ENCODE measurements around the gene FKRP.
A peak's percentile ranks its signal among the peaks of the same experiment; 100 is the strongest.

Gene FKRP

GRCh38 chr19:46719629-46720502, 26.0 kb upstream of the FKRP start:
- no peak for DNase-seq

- no peak for DNase-seq
These were observed 25.2 kb upstream of the FKRP start for GRCh38 chr19:46720503-46721239.

GRCh38 chr19:46721269-46722003, 24.4 kb upstream of the FKRP start:
- DNase-seq, result no peak

GRCh38 chr19:46722004-46722380, 23.9 kb upstream of the FKRP start:
- DNase-seq, result no peak

- no peak for DNase-seq
These were observed 23.3 kb upstream of the FKRP start for GRCh38 chr19:46722421-46723022.

- no peak for DNase-seq
These were observed 22.8 kb upstream of the FKRP start for GRCh38 chr19:46723023-46723461.

- DNase-seq, result no peak
These were observed 22.4 kb upstream of the FKRP start for GRCh38 chr19:46723471-46723870.

- no peak for DNase-seq
These were observed 21.4 kb upstream of the FKRP start for GRCh38 chr19:46724468-46724867.

- no peak for DNase-seq
These were observed 20.6 kb upstream of the FKRP start for GRCh38 chr19:46725036-46725820.

- DNase-seq, result no peak
These were observed 19.9 kb upstream of the FKRP start for GRCh38 chr19:46725859-46726393.

GRCh38 chr19:46726551-46726950, 19.3 kb upstream of the FKRP start:
- DNase-seq, result no peak

- no peak for DNase-seq
These were observed 18.8 kb upstream of the FKRP start for GRCh38 chr19:46726971-46727501.

GRCh38 chr19:46727757-46728156, 18.1 kb upstream of the FKRP start:
- DNase-seq, result no peak

GRCh38 chr19:46728208-46728607, 17.6 kb upstream of the FKRP start:
- DNase-seq, result no peak

- peak; percentile 39 for DNase-seq
These were observed 17.0 kb upstream of the FKRP start for GRCh38 chr19:46728693-46729339.

GRCh38 chr19:46729696-46730095, 16.2 kb upstream of the FKRP start:
- DNase-seq, result no peak

- DNase-seq, result no peak
These were observed 15.7 kb upstream of the FKRP start for GRCh38 chr19:46730187-46730586.

GRCh38 chr19:46730595-46730994, 15.3 kb upstream of the FKRP start:
- DNase-seq, result no peak

- peak; percentile 88 for DNase-seq
These were observed 14.8 kb upstream of the FKRP start for GRCh38 chr19:46731007-46731501.

GRCh38 chr19:46731584-46731983, 14.3 kb upstream of the FKRP start:
- DNase-seq, result no peak
